HCT116 (cell line): ENCODE data around the gene SENP3. TPM values are rescaled to one million over a fixed set of nuclear protein-coding genes. Genes with fewer than 3 reads are reported as not detected.

Experiments used
- ATAC-seq: fragments of 200-7000 bp; cut with Tn5 transposase; 2 replicates; pipeline ENCODE4 v1.9.1; 2020; ENCODE audit warnings: mild to moderate bottlenecking, moderate library complexity
- BruUV-seq: library from RNA; stranded (reverse); fragments of 400-500 nt; replicated peaks from 2 replicates; lab custom pipeline; 2021; lab: Mats Ljungman, UMichigan
- CTCF ChIA-PET: fragments of 300-600 bp; sonication (Branson Sonifier 250); formaldehyde crosslinking; loops from one replicate; lab custom pipeline; 2021; ENCODE audit warnings: antibody characterized with exemption; lab: Charles Lee
- POLR2A ChIA-PET: fragments of 300-600, 350-600 bp; sonication (Branson Sonifier 250); formaldehyde crosslinking; loops from one replicate; lab custom pipeline; 2021; ENCODE audit warnings: antibody characterized with exemption; lab: Charles Lee
- RAD21 ChIA-PET, 2 experiments: fragments of 300-600 bp; sonication (Branson Sonifier 250); formaldehyde crosslinking; loops; one replicate each; lab custom pipeline; 2023; ENCODE audit warnings: low total read pairs in 2 of 2; ENCODE audit not compliant: uncharacterized antibody in 2 of 2, unreplicated experiment in 2 of 2, low non-redundant PET in 1 of 2; lab: Charles Lee
- DNase-seq: peaks from one replicate; pipeline ENCODE4 v3.0.0-alpha.2; 2010; ENCODE audit warnings: low read depth, low spot score
- H2AFZ ChIP-seq: fragments of 200-600 bp; shearing (Covaris generic), sonication (generic); 2 replicates; pipeline ENCODE4 v1.6.1; 2017; ENCODE audit warnings: low read depth, mixed run types, mixed read lengths, antibody characterized with exemption, low read length; ENCODE audit not compliant: poor library complexity, severe bottlenecking
- H3K27ac ChIP-seq: 2 replicates; pipeline ENCODE4 v1.5.1; 2012; ENCODE audit warnings: low read depth, low read length
- H3K27me3 ChIP-seq: fragments of 200-600 bp; sonication (generic); 2 replicates; pipeline ENCODE4 v1.6.1; 2016; ENCODE audit warnings: mixed run types, low read length, mixed read lengths; ENCODE audit not compliant: insufficient read depth
- H3K36me3 ChIP-seq, 2 experiments: fragments of 200-500 bp in 1 of 2; fragments of 200-600 bp in 1 of 2; sonication (Bioruptor generic) in 1 of 2; sonication (generic) in 1 of 2; 2 replicates each; pipeline versions ENCODE4 v1.5.1 to v1.6.1; 2014 to 2016; ENCODE audit warnings: low read length in 2 of 2, inconsistent platforms in 1 of 2, mixed read lengths in 1 of 2, mixed run types in 1 of 2; ENCODE audit not compliant: insufficient read depth in 2 of 2, control insufficient read depth in 1 of 2
- H3K4me1 ChIP-seq, 2 experiments: fragments of 200-600 bp in 1 of 2; sonication (generic) in 1 of 2; 2 replicates each; pipeline versions ENCODE4 v1.5.1 to v1.6.1; 2012 to 2017; ENCODE audit warnings: low read length in 2 of 2, inconsistent platforms in 1 of 2, mild to moderate bottlenecking in 1 of 2, mixed read lengths in 1 of 2, mixed run types in 1 of 2, moderate library complexity in 1 of 2; ENCODE audit not compliant: insufficient read depth in 2 of 2, control insufficient read depth in 1 of 2
- H3K4me2 ChIP-seq: fragments of 200-600 bp; sonication (generic); 2 replicates; pipeline ENCODE4 v1.6.1; 2017; ENCODE audit warnings: mixed run types, low read length, mixed read lengths
- H3K4me3 ChIP-seq, 2 experiments: fragments of 200-600 bp in 1 of 2; sonication (generic) in 1 of 2; replicated peaks in 1 of 2; 2 replicates each; pipeline ENCODE4 v1.5.1; 2011 to 2016; ENCODE audit warnings: low read length in 2 of 2, control low read depth in 1 of 2, low read depth in 1 of 2, mild to moderate bottlenecking in 1 of 2, mixed read lengths in 1 of 2, mixed run types in 1 of 2
- H3K79me2 ChIP-seq: fragments of 200-600 bp; sonication (generic); 2 replicates; pipeline ENCODE4 v1.6.1; 2017; ENCODE audit warnings: mild to moderate bottlenecking, mixed run types, low read length, moderate library complexity, mixed read lengths; ENCODE audit not compliant: insufficient read depth
- H3K9ac ChIP-seq: fragments of 200-600 bp; sonication (generic); 2 replicates; pipeline ENCODE4 v1.6.1; 2016; ENCODE audit warnings: low read length, mixed read lengths
- H3K9me2 ChIP-seq: fragments of 200-600 bp; sonication (generic), shearing (Covaris generic); 2 replicates; pipeline ENCODE4 v1.6.1; 2017; ENCODE audit warnings: mixed run types, mild to moderate bottlenecking, moderate library complexity; ENCODE audit not compliant: insufficient read depth
- H3K9me3 ChIP-seq, 2 experiments: fragments of 200-500 bp in 1 of 2; fragments of 200-600 bp in 1 of 2; sonication (Bioruptor generic) in 1 of 2; sonication (generic) in 1 of 2; 2 replicates each; pipeline ENCODE4 v1.6.1; 2014 to 2017; ENCODE audit warnings: low read length in 2 of 2, mixed read lengths in 2 of 2, inconsistent platforms in 1 of 2, low read depth in 1 of 2, mild to moderate bottlenecking in 1 of 2, mixed run types in 1 of 2, moderate library complexity in 1 of 2; ENCODE audit not compliant: control insufficient read depth in 1 of 2, insufficient read depth in 1 of 2
- H4K20me1 ChIP-seq: fragments of 200-600 bp; sonication (generic), shearing (Covaris generic); 2 replicates; pipeline ENCODE4 v1.6.1; 2017; ENCODE audit warnings: mixed run types, mild to moderate bottlenecking, moderate library complexity; ENCODE audit not compliant: insufficient read depth
- CBX3 ChIP-seq: IDR thresholded peaks from 2 replicates; pipeline ENCODE4 v1.6.1; 2012; ENCODE audit warnings: low read depth
- POLR2AphosphoS5 ChIP-seq: IDR thresholded peaks from 2 replicates; pipeline ENCODE4 v1.6.1; 2011; ENCODE audit warnings: mild to moderate bottlenecking, low read depth, low read length, moderate library complexity
- TCF7L2 ChIP-seq: IDR thresholded peaks from 2 replicates; pipeline ENCODE4 v1.7.0; 2011; ENCODE audit warnings: borderline replicate concordance, inconsistent platforms; ENCODE audit not compliant: insufficient read depth, insufficient read length; ENCODE audit errors: extremely low read depth
- YY1 ChIP-seq: IDR thresholded peaks from 2 replicates; pipeline ENCODE4 v1.6.1; 2011; ENCODE audit warnings: low read length, low read depth, moderate library complexity, mild to moderate bottlenecking; ENCODE audit not compliant: insufficient replicate concordance; ENCODE audit errors: extremely low read depth
- ZNF274 ChIP-seq: fragments of 200-500 bp; sonication (Bioruptor generic); IDR thresholded peaks from 2 replicates; pipeline ENCODE4 v1.6.1; 2014; ENCODE audit warnings: mild to moderate bottlenecking, low read depth, low read length, inconsistent platforms
- intact Hi-C: fragments of 100-400 bp; cut with micrococcal nuclease; formaldehyde crosslinking; loops from 2 replicates; pipeline ENCODE4 v1.10.0; 2022
- total RNA-seq: library from RNA; stranded (reverse); gene quantifications from one replicate; pipeline ENCODE4 v1.2.1, GENCODE V29; 2021; ENCODE audit not compliant: unreplicated experiment
- TF ChIP-seq, protein P1 (sequence below), 3 experiments: fragments of 200-600 bp in 1 of 3; sonication (generic) in 1 of 3; IDR thresholded peaks in 2 of 3; conservative IDR thresholded peaks in 1 of 3; 2 replicates each; pipeline ENCODE4 v1.5.1; 2012 to 2017; ENCODE audit warnings: low read depth in 2 of 3, low read length in 2 of 3, antibody characterized with exemption in 1 of 3, borderline replicate concordance in 1 of 3, control low read depth in 1 of 3, mild to moderate bottlenecking in 1 of 3, mixed read lengths in 1 of 3, mixed run types in 1 of 3, moderate library complexity in 1 of 3; ENCODE audit not compliant: insufficient read depth in 1 of 3

The SENP3 gene
- total RNA-seq, 1 experiment from 2014 or later = 73.8 TPM

GRCh38 chr17:7618608-7619007, 56.9 kb downstream of the SENP3 start (continued):
- TF ChIP-seq POLR2AphosphoS5 = no peak

- no peaks in the 10 kb centered on the region for H4K20me1 ChIP-seq
- TF ChIP-seq CBX3 = no peak
- no peak for TF ChIP-seq YY1
- TF ChIP-seq TCF7L2 = no peak
- TF ChIP-seq, protein P1, sequence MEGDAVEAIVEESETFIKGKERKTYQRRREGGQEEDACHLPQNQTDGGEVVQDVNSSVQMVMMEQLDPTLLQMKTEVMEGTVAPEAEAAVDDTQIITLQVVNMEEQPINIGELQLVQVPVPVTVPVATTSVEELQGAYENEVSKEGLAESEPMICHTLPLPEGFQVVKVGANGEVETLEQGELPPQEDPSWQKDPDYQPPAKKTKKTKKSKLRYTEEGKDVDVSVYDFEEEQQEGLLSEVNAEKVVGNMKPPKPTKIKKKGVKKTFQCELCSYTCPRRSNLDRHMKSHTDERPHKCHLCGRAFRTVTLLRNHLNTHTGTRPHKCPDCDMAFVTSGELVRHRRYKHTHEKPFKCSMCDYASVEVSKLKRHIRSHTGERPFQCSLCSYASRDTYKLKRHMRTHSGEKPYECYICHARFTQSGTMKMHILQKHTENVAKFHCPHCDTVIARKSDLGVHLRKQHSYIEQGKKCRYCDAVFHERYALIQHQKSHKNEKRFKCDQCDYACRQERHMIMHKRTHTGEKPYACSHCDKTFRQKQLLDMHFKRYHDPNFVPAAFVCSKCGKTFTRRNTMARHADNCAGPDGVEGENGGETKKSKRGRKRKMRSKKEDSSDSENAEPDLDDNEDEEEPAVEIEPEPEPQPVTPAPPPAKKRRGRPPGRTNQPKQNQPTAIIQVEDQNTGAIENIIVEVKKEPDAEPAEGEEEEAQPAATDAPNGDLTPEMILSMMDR (IDR thresholded peaks at IDR 0.05 in 2 of 3, conservative IDR thresholded peaks at IDR 0.05 in 1 of 3; ENCODE audit: borderline replicate concordance in 1 of 3, insufficient read depth in 1 of 3, low read depth in 2 of 3, low read length in 2 of 3) = no peak
- TF ChIP-seq ZNF274 = no peak
- H2AFZ ChIP-seq = no peak overlapping the region
- ChIA-PET RAD21 (interaction anchor here in 1 of 2 experiments (1.2 kb wide), 1 partner anchor 55 kb away, joined by 3 read pairs; no protein-coding TSS in a partner anchor), POLR2A (interaction anchor here (1.1 kb wide), 1 partner anchor 12 kb away, joined by 6 read pairs; no protein-coding TSS in a partner anchor), CTCF (no interaction called here)
- H3K4me3 ChIP-seq = no peak overlapping the region
- no peaks in the 10 kb centered on the region for H3K79me2 ChIP-seq
- H3K9me3 ChIP-seq = no peaks in the 10 kb centered on the region
- no peaks in the 10 kb centered on the region for H3K27me3 ChIP-seq
- BruUV-seq = no TSS peak
- no peaks in the 10 kb centered on the region for H3K36me3 ChIP-seq
- no peak for DNase-seq
- H3K4me1 ChIP-seq = peaks cover under 1 to 2% of the 10 kb centered on the region in 2 experiments; a peak in 3 of 4 replicates
- intact Hi-C loops = no loop called here
- no peak overlapping the region for H3K9ac ChIP-seq
- H3K9me2 ChIP-seq = no peaks in the 10 kb centered on the region
- no peak overlapping the region for H3K27ac ChIP-seq
- no peak overlapping the region for H3K4me2 ChIP-seq
- no peak for ATAC-seq
These were observed 59.1 kb downstream of the SENP3 start for GRCh38 chr17:7620835-7621234.

Other genes with a start within 250 kb of the SENP3 start
- 61.3 TPM for gene GPS2, start 246.6 kb upstream of the SENP3 start, total RNA-seq
- 56.9 TPM for gene NEURL4, start 232.6 kb upstream of the SENP3 start, total RNA-seq
- gene ACAP1, start 225.4 kb upstream of the SENP3 start, total RNA-seq = 8.8 TPM
- gene KCTD11, start 209.8 kb upstream of the SENP3 start, total RNA-seq = 5.4 TPM
- not detected for gene TMEM95, start 206.8 kb upstream of the SENP3 start, total RNA-seq
- 16.8 TPM for gene TNK1, start 180.8 kb upstream of the SENP3 start, total RNA-seq
- gene PLSCR3, start 167.4 kb upstream of the SENP3 start, total RNA-seq = 43.8 TPM
- 110 TPM for gene TMEM256, start 157.8 kb upstream of the SENP3 start, total RNA-seq
- 60.5 TPM for gene NLGN2, start 154.1 kb upstream of the SENP3 start, total RNA-seq
- gene SPEM1, start 141.6 kb upstream of the SENP3 start, total RNA-seq = 0.32 TPM
- gene SPEM2, start 136.3 kb upstream of the SENP3 start, total RNA-seq = not detected
- gene SPEM3, start 133.1 kb upstream of the SENP3 start, total RNA-seq = not detected
- 16.4 TPM for gene TMEM102, start 126.5 kb upstream of the SENP3 start, total RNA-seq
- gene FGF11, start 122.4 kb upstream of the SENP3 start, total RNA-seq = 6.1 TPM
- gene CHRNB1, start 116.9 kb upstream of the SENP3 start, total RNA-seq = 10.4 TPM
- 17.1 TPM for gene ZBTB4, start 82.3 kb upstream of the SENP3 start, total RNA-seq
- not detected for gene SLC35G6, start 80.5 kb upstream of the SENP3 start, total RNA-seq
- gene POLR2A, start 77.6 kb upstream of the SENP3 start, total RNA-seq = 205 TPM
- 12.3 TPM for gene TNFSF12, start 12.9 kb upstream of the SENP3 start, total RNA-seq
- 0.71 TPM for gene TNFSF13, start 3.2 kb upstream of the SENP3 start, total RNA-seq
- 7.0 TPM for gene CD68, start 17.7 kb downstream of the SENP3 start, total RNA-seq
- 50.9 TPM for gene MPDU1, start 21.9 kb downstream of the SENP3 start, total RNA-seq
- gene SOX15, start 28.2 kb downstream of the SENP3 start, total RNA-seq = 0.69 TPM
- gene FXR2, start 53.0 kb downstream of the SENP3 start, total RNA-seq = 49.7 TPM
- gene SAT2, start 65.9 kb downstream of the SENP3 start, total RNA-seq = 54.9 TPM
- gene SHBG, start 68.2 kb downstream of the SENP3 start, total RNA-seq = not detected
- gene ATP1B2, start 89.0 kb downstream of the SENP3 start, total RNA-seq = not detected
- gene TP53, start 125.6 kb downstream of the SENP3 start, total RNA-seq = 110 TPM
- gene WRAP53, start 126.6 kb downstream of the SENP3 start, total RNA-seq = 28.8 TPM
- gene EFNB3, start 143.3 kb downstream of the SENP3 start, total RNA-seq = 0.07 TPM
- 2.0 TPM for gene DNAH2, start 155.8 kb downstream of the SENP3 start, total RNA-seq